Breast epithelium (tissue), 4 donors: Measurements from ENCODE around the gene NSMF. TPM values are rescaled to one million over a fixed set of nuclear protein-coding genes. Genes with fewer than 3 reads are reported as not detected.

Experiments
- DNase-seq, 2 donors: peaks; one replicate each; pipeline ENCODE4 v3.0.0-alpha.2; 2019; ENCODE audit warnings: low spot score in 2 of 2
- H3K27ac ChIP-seq, 2 donors: fragments of 200-600 bp; sonication (generic) in 1 of 2; one replicate each; pipeline ENCODE4 v1.5.1; 2016 to 2019; ENCODE audit warnings: mild to moderate bottlenecking in 1 of 2
- H3K27me3 ChIP-seq, 2 donors: fragments of 200-600 bp; sonication (generic) in 1 of 2; one replicate each; pipeline versions ENCODE4 v1.5.1 to v1.6.0; 2017 to 2019; ENCODE audit warnings: control low read depth in 1 of 2, mild to moderate bottlenecking in 1 of 2
- H3K36me3 ChIP-seq: fragments of 200-600 bp; one replicate; pipeline ENCODE4 v1.5.1; 2019
- H3K4me1 ChIP-seq, 2 donors: fragments of 200-600 bp; sonication (generic); one replicate each; pipeline ENCODE4 v1.5.1; 2016 to 2019; ENCODE audit warnings: control low read depth in 1 of 2
- H3K4me3 ChIP-seq, 3 donors: fragments of 200-600 bp; sonication (generic); 1 replicate in 2 of 3; 2 replicates in 1 of 3; pipeline ENCODE4 v1.5.1; 2016 to 2019; ENCODE audit warnings: mild to moderate bottlenecking in 3 of 3, moderate library complexity in 2 of 3
- H3K9me3 ChIP-seq, 2 donors: fragments of 200-600 bp; sonication (generic) in 1 of 2; one replicate each; pipeline ENCODE4 v1.5.1; 2016 to 2019; ENCODE audit warnings: control low read depth in 1 of 2
- CTCF ChIP-seq, 3 donors: fragments of 450-650 bp; IDR thresholded peaks; one replicate each; pipeline ENCODE4 v1.5.1; 2016 to 2017; ENCODE audit warnings: antibody characterized with exemption in 3 of 3, mild to moderate bottlenecking in 3 of 3, moderate library complexity in 3 of 3
- POLR2A ChIP-seq: fragments of 450-650 bp; IDR thresholded peaks from one replicate; pipeline ENCODE4 v1.6.1; 2016; ENCODE audit warnings: antibody characterized with exemption, mild to moderate bottlenecking, moderate library complexity
- POLR2AphosphoS5 ChIP-seq, 3 donors: sonication (generic); formaldehyde crosslinking; IDR thresholded peaks; one replicate each; pipeline ENCODE4 v1.6.1; 2017; ENCODE audit warnings: antibody characterized with exemption in 3 of 3
- intact Hi-C: fragments of 100-400 bp; cut with DNase I; formaldehyde crosslinking; loops from one replicate; pipeline ENCODE4 v1.15.1; 2023; ENCODE audit warnings: low total_unique reads
- total RNA-seq, 3 donors: library from RNA; depleted of rRNA; stranded (reverse); fragments of >200 nt; gene quantifications; one replicate each; pipeline ENCODE4 v1.1.0, GENCODE V29; 2016

Gene NSMF
- total RNA-seq, 3 donors from 2014 or later: 30.9 to 38.4 (median 37.4) TPM

GRCh38 chr9:137446851-137447471 lies 12.2 kb downstream of the NSMF start:
- DNase-seq: no peak
- H3K27ac ChIP-seq: no peak overlapping the region

GRCh38 chr9:137445930-137446431 lies 13.2 kb downstream of the NSMF start:
- H3K4me1 ChIP-seq: peaks cover 8 to 10% of the 10 kb centered on the region in 2 donors
- DNase-seq: no peak

More at GRCh38 chr9:137446851-137447471, 12.2 kb downstream of the NSMF start:
- Histone ChIP-seq H3K36me3 (no peaks in the 10 kb centered on the region), H3K4me1 (peaks cover 4 to 10% of the 10 kb centered on the region in 2 donors), H3K4me3 (no peak overlapping the region), H3K9me3 (no peaks in the 10 kb centered on the region), H3K27me3 (no peaks in the 10 kb centered on the region)
- intact Hi-C loops: no loop called here
- no peak for TF ChIP-seq POLR2AphosphoS5 (IDR thresholded peaks at IDR 0.05)
- no peak for TF ChIP-seq POLR2A
- no peak for TF ChIP-seq CTCF (IDR thresholded peaks at IDR 0.05)

GRCh38 chr9:137445275-137445807 lies 13.8 kb downstream of the NSMF start:
- Histone ChIP-seq H3K27me3 (no peaks in the 10 kb centered on the region), H3K27ac (no peak overlapping the region), H3K9me3 (no peaks in the 10 kb centered on the region), H3K4me3 (peak overlapping the region in 1 of 3 donors; percentile 10), H3K4me1 (peaks cover 8 to 10% of the 10 kb centered on the region in 2 donors), H3K36me3 (no peaks in the 10 kb centered on the region)
- intact Hi-C loops: no loop called here
- peak; percentile 77 to 79 for DNase-seq
- peak; percentile 65 to 92 (median 68) for TF ChIP-seq CTCF (IDR thresholded peaks at IDR 0.05)
- TF ChIP-seq POLR2AphosphoS5 (IDR thresholded peaks at IDR 0.05): no peak

More at GRCh38 chr9:137445930-137446431, 13.2 kb downstream of the NSMF start:
- no peaks in the 10 kb centered on the region for H3K27me3 ChIP-seq
- H3K27ac ChIP-seq: no peak overlapping the region
- intact Hi-C loops: no loop called here
- peak overlapping the region in 1 of 3 donors; percentile 10 for H3K4me3 ChIP-seq
- no peaks in the 10 kb centered on the region for H3K36me3 ChIP-seq
- no peaks in the 10 kb centered on the region for H3K9me3 ChIP-seq
- TF ChIP-seq POLR2AphosphoS5 (IDR thresholded peaks at IDR 0.05): peak in 1 of 3 donors; percentile 54
- no peak for TF ChIP-seq POLR2A

DNA sequence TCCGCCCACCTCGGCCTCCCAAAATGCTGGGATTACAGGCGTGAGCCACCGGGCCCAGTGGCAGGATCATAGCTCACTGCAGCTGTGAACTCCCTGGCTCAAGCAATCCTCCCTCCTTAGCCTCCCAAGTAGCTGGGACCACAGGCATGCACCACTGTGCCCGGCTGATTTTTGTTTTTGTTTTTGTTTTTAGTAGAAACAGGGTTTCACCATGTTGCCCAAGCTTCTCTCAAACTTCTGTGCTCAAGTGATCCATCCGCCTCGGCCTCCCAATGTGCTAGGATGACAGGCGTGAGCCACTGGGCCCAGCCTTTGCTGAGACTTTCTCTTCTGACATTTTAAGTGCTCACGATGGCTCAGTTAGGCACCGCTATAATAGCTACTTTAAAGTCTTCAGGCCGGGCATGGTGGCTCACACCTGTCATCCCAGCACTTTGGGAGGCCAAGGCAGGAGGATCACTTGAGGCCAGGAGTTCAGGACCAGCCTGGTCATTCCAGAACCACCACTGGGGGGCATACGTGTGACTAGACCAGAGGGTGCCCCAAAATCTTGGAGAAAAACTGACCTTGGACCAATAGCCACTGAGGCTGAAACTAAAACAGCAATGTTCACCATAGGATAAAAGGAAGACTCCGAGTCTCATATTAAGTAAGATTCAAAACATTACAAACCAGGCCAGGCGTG lies 14.9 kb downstream of the NSMF start:
- Histone ChIP-seq H3K27ac (no peak overlapping the region), H3K9me3 (no peaks in the 10 kb centered on the region), H3K27me3 (no peaks in the 10 kb centered on the region), H3K36me3 (no peaks in the 10 kb centered on the region), H3K4me3 (no peak overlapping the region), H3K4me1 (peaks cover 8 to 10% of the 10 kb centered on the region in 2 donors)
- TF ChIP-seq POLR2A (no peak), CTCF (IDR thresholded peaks at IDR 0.05) (no peak), POLR2AphosphoS5 (IDR thresholded peaks at IDR 0.05) (no peak)
- DNase-seq: no peak
- intact Hi-C loops: no loop called here

DNA sequence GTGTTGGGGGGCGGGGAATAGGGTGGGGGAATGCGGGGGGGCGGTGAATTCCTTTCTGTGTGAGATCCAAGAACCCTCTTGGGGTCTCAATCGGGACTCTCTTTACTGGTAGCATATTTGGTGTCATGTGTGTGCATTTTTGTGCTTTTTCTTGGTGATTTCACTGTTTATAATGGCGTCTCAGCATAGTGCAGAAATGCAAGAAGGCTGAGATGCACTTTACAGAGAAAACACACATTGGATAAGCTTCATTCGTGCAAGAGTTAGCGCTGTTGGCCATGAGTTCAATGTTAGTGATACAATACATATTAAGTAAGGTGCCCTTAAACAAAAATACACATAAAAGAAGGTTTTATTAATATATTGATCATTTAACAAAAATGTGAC lies 17.2 kb downstream of the NSMF start:
- Histone ChIP-seq H3K4me3 (peak overlapping the region in 2 of 3 donors; percentile 55 to 68), H3K4me1 (peaks cover 8 to 10% of the 10 kb centered on the region in 2 donors), H3K27me3 (no peaks in the 10 kb centered on the region), H3K27ac (no peak overlapping the region), H3K36me3 (no peaks in the 10 kb centered on the region), H3K9me3 (no peaks in the 10 kb centered on the region)
- DNase-seq: no peak
- no peak for TF ChIP-seq POLR2AphosphoS5 (IDR thresholded peaks at IDR 0.05)
- TF ChIP-seq CTCF (IDR thresholded peaks at IDR 0.05): no peak
- TF ChIP-seq POLR2A: no peak
- intact Hi-C loops: no loop called here
